Progenitor cell of endocrine pancreas (in vitro differentiated cells): ENCODE measurements around the gene ITLN2. TPM values are rescaled to one million over a fixed set of nuclear protein-coding genes. Genes with fewer than 3 reads are reported as not detected.
"Not testable (repeated sequence)": the region's sequence is repeated elsewhere in the genome, so short reads cannot be mapped to it uniquely, and the experiment has no call there.

ENCODE experiments used
- DNase-seq: peaks from one replicate; pipeline ENCODE4 v3.0.0; 2021; ENCODE audit warnings: low spot score; ENCODE audit not compliant: unreplicated experiment
- H3K27ac Mint-ChIP-seq: 2 replicates; pipeline ENCODE4 v1.8.0; 2021; ENCODE audit warnings: mild to moderate bottlenecking, moderate library complexity, mixed read lengths
- H3K27me3 Mint-ChIP-seq: 2 replicates; pipeline ENCODE4 v1.8.0; 2021; ENCODE audit warnings: mixed read lengths
- H3K36me3 Mint-ChIP-seq: 2 replicates; pipeline ENCODE4 v1.8.0; 2022; ENCODE audit warnings: mixed read lengths; ENCODE audit not compliant: insufficient read depth
- H3K4me1 Mint-ChIP-seq: 2 replicates; pipeline ENCODE4 v1.8.0; 2021; ENCODE audit warnings: low read depth, mixed read lengths
- H3K4me3 Mint-ChIP-seq: 2 replicates; pipeline ENCODE4 v1.8.0; 2021; ENCODE audit warnings: low read depth, mild to moderate bottlenecking, moderate library complexity, mixed read lengths
- H3K9me3 Mint-ChIP-seq: 2 replicates; pipeline ENCODE4 v1.8.0; 2021; ENCODE audit warnings: low read depth, mixed read lengths
- CTCF ChIP-seq: fragments of 200-600 bp; sonication (generic); IDR thresholded peaks from one replicate; pipeline ENCODE4 v1.5.0; 2021; ENCODE audit warnings: antibody characterized with exemption, mild to moderate bottlenecking; ENCODE audit not compliant: unreplicated experiment
- total RNA-seq: library from RNA; stranded (reverse); gene quantifications from 2 replicates; pipeline ENCODE4 v1.2.1, GENCODE V29; 2021

ITLN2 gene
- total RNA-seq, 1 donor from 2014 or later: 1.2 TPM

GRCh38 chr1:160952129-160952510, 2.5 kb downstream of the ITLN2 start:
- peaks cover 35% of the 10 kb centered on the region for H3K4me1 Mint-ChIP-seq
- H3K36me3 Mint-ChIP-seq: no peaks in the 10 kb centered on the region
- peak overlapping the region; percentile 22 for H3K27ac Mint-ChIP-seq
- no peak overlapping the region for H3K4me3 Mint-ChIP-seq
- TF ChIP-seq CTCF: no peak
- no peak for DNase-seq
- no peaks in the 10 kb centered on the region for H3K9me3 Mint-ChIP-seq
- no peaks in the 10 kb centered on the region for H3K27me3 Mint-ChIP-seq

- no peaks in the 10 kb centered on the region for H3K27me3 Mint-ChIP-seq
- H3K36me3 Mint-ChIP-seq: no peaks in the 10 kb centered on the region
- DNase-seq: peak; percentile 28
- peak; percentile 83 for TF ChIP-seq CTCF
- H3K27ac Mint-ChIP-seq: peak overlapping the region; percentile 22
- H3K9me3 Mint-ChIP-seq: no peaks in the 10 kb centered on the region
- H3K4me1 Mint-ChIP-seq: peaks cover 40% of the 10 kb centered on the region
- no peak overlapping the region for H3K4me3 Mint-ChIP-seq
Observed at GRCh38 chr1:160951443-160952128, 3.0 kb downstream of the ITLN2 start.

DNA sequence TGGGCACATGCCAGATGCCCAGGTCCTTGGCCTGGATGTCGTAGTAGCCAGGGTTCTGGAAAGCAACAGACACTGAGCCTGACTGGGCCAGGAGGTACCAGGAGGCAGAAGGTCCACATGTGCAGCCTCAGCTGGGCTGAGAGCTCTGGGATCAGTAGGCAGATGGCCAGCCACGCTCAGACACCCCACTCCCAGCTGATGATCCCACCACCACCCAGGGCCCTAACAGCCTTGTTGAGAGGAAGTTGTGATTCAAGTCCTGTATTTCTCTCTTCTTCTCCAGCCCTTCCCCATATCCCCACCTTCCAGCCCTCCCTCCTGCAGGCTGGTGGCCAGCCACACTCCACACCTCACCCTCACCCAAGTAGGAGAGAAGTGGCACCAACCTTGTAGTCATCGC, 4.0 kb downstream of the ITLN2 start:
- H3K9me3 Mint-ChIP-seq: no peaks in the 10 kb centered on the region
- H3K4me1 Mint-ChIP-seq: peaks cover 40% of the 10 kb centered on the region
- no peak for TF ChIP-seq CTCF
- H3K4me3 Mint-ChIP-seq: peak overlapping the region; percentile 25
- no peaks in the 10 kb centered on the region for H3K27me3 Mint-ChIP-seq
- H3K27ac Mint-ChIP-seq: no peak overlapping the region
- H3K36me3 Mint-ChIP-seq: no peaks in the 10 kb centered on the region
- no peak for DNase-seq

DNA sequence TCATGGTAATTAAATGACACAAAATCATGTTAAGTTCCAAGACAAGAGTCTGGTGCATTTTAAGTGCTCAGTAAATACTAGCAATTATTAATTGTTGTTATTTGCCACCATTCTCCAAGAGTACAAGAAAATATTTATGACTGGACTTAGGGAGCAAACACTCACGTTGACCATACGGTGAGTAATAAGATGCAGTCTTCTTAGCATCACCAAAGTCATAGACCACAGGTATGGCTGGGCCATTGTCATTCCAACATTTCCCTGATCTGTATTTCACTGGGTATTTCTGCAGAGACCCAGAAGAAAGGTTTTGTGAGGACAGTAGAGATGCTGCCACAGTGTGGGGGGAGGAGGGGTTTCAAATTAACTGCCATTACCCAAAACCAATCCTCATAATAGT, 4.7 kb downstream of the ITLN2 start:
- no peak for TF ChIP-seq CTCF
- peak overlapping the region; percentile 78 for H3K27ac Mint-ChIP-seq
- no peaks in the 10 kb centered on the region for H3K9me3 Mint-ChIP-seq
- no peaks in the 10 kb centered on the region for H3K36me3 Mint-ChIP-seq
- no peaks in the 10 kb centered on the region for H3K27me3 Mint-ChIP-seq
- DNase-seq: no peak
- H3K4me1 Mint-ChIP-seq: peaks cover 40% of the 10 kb centered on the region
- H3K4me3 Mint-ChIP-seq: no peak overlapping the region

DNA sequence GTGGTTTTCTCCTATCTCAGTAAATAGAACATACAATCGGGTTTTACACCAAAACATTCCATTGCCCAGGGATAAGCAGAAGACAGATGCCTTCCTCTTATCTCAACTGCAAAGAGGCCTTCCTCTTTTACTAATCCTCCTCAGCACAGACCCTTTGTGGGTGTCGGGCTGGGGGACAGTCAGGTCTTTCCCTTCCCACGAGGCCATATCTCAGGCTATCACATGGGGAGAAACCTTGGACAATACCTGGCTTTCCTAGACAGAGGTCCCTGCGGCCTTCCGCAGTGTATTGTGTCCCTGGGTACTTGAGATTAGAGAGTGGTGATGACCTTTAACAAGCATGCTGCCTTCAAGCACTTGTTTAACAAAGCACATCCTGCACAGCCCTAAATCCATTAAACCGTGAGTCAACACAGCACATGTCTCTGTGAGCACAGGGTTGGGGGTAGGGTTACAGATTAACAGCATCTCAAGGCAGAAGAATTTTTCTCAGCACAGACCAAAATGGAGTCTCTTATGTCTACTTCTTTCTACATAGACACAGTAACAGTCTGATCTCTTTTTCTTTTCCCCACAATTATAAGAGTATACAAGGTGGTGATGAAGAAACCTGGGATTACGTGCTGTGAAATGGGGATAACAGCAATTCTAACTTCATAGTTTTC, 5.3 kb downstream of the ITLN2 start:
- not testable (repeated sequence) for H3K9me3 Mint-ChIP-seq, H3K36me3 Mint-ChIP-seq, H3K27me3 Mint-ChIP-seq, DNase-seq, H3K4me3 Mint-ChIP-seq
- H3K4me1 Mint-ChIP-seq: peaks cover 40% of the 10 kb centered on the region
- H3K27ac Mint-ChIP-seq: peak overlapping the region; percentile 78

GRCh38 chr1:160947174-160947759, 7.3 kb downstream of the ITLN2 start:
- not testable (repeated sequence) for H3K36me3 Mint-ChIP-seq, H3K27ac Mint-ChIP-seq, DNase-seq, H3K27me3 Mint-ChIP-seq, H3K9me3 Mint-ChIP-seq, H3K4me3 Mint-ChIP-seq
- peaks cover 37% of the 10 kb centered on the region for H3K4me1 Mint-ChIP-seq

GRCh38 chr1:160945881-160946280, 8.7 kb downstream of the ITLN2 start:
- not testable (repeated sequence) for H3K36me3 Mint-ChIP-seq

More at GRCh38 chr1:160945881-160946280, 8.7 kb downstream of the ITLN2 start:
- not testable (repeated sequence) for H3K4me3 Mint-ChIP-seq, H3K27me3 Mint-ChIP-seq, H3K9me3 Mint-ChIP-seq, H3K27ac Mint-ChIP-seq, DNase-seq
- peaks cover 32% of the 10 kb centered on the region for H3K4me1 Mint-ChIP-seq
